OCI-LY1 (cell line): ENCODE results near the gene LCE1F.

ENCODE experiments used
- EZH2 ChIP-seq: fragments of 200-600 bp; sonication (generic), shearing (Covaris generic); IDR thresholded peaks from 2 replicates; pipeline ENCODE4 v1.8.0; 2017; ENCODE audit warnings: borderline replicate concordance, mixed run types, mild to moderate bottlenecking, antibody characterized with exemption, low read length, moderate library complexity, mixed read lengths
- TF ChIP-seq, protein P1 (sequence below): fragments of 200-600 bp; sonication (generic), shearing (Covaris generic); IDR thresholded peaks from 2 replicates; pipeline ENCODE4 v1.5.1; 2017; ENCODE audit warnings: mild to moderate bottlenecking, antibody characterized with exemption, low read length, moderate library complexity, mixed read lengths

DNA sequence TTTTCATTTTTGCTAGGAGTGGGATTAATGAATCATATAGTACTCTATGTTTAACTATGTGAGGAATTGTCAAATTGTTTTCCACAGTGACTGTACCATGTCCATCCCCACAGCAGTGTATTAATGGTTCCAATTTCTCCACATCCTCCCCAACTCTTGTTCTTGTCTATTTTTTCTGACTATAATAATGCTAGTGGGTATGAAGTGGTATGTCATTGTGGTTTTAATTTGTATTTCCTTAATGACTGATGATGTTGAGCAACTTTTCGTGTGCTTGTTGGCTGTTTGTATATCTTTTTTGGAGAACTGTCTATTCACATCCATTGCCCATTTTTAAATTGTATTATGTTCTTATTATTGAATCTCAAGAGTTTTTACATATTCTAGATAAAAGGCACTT is 27.1 kb upstream of the LCE1F start:
- TF ChIP-seq, protein P1, sequence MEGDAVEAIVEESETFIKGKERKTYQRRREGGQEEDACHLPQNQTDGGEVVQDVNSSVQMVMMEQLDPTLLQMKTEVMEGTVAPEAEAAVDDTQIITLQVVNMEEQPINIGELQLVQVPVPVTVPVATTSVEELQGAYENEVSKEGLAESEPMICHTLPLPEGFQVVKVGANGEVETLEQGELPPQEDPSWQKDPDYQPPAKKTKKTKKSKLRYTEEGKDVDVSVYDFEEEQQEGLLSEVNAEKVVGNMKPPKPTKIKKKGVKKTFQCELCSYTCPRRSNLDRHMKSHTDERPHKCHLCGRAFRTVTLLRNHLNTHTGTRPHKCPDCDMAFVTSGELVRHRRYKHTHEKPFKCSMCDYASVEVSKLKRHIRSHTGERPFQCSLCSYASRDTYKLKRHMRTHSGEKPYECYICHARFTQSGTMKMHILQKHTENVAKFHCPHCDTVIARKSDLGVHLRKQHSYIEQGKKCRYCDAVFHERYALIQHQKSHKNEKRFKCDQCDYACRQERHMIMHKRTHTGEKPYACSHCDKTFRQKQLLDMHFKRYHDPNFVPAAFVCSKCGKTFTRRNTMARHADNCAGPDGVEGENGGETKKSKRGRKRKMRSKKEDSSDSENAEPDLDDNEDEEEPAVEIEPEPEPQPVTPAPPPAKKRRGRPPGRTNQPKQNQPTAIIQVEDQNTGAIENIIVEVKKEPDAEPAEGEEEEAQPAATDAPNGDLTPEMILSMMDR = no peak
- TF ChIP-seq EZH2 = no peak
